Right atrium auricular region (tissue), 2 donors: Measurements from ENCODE around the gene MEDAG. TPM values are rescaled to one million over a fixed set of nuclear protein-coding genes. Genes with fewer than 3 reads are reported as not detected.
"Not testable (repeated sequence)": the region's sequence is repeated elsewhere in the genome, so short reads cannot be mapped to it uniquely, and the experiment has no call there.

Experiments
- DNase-seq: peaks from one replicate; pipeline ENCODE4 v3.0.0-alpha.2; 2019; ENCODE audit warnings: low spot score
- H3K27ac ChIP-seq, 2 donors: fragments of 200-600 bp; sonication (generic); 1 replicate in 1 of 2; 2 replicates in 1 of 2; pipeline ENCODE4 v1.5.1; 2016 to 2019
- H3K27me3 ChIP-seq, 2 donors: fragments of 200-600 bp; sonication (generic); one replicate each; pipeline versions ENCODE4 v1.5.1 to v1.6.0; 2017 to 2019
- H3K36me3 ChIP-seq: fragments of 200-600 bp; sonication (generic); one replicate; pipeline ENCODE4 v1.5.1; 2016
- H3K4me1 ChIP-seq, 2 donors: fragments of 200-600 bp; sonication (generic); one replicate each; pipeline versions ENCODE4 v1.5.1 to v1.6.0; 2017 to 2019
- H3K4me3 ChIP-seq, 2 donors: fragments of 200-600 bp; sonication (generic); 1 replicate in 1 of 2; 2 replicates in 1 of 2; pipeline ENCODE4 v1.5.1; 2017 to 2019; ENCODE audit warnings: mild to moderate bottlenecking in 1 of 2, moderate library complexity in 1 of 2
- H3K9me3 ChIP-seq, 2 donors: fragments of 200-600 bp; sonication (generic); one replicate each; pipeline ENCODE4 v1.5.1; 2019
- total RNA-seq, 2 donors: library from RNA; depleted of rRNA; stranded (reverse); fragments of >200 nt; gene quantifications; one replicate each; pipeline ENCODE4 v1.1.0, GENCODE V29; 2016
- TF ChIP-seq, protein P1 (sequence below), 2 donors: fragments of 200-600 bp; sonication (generic); IDR thresholded peaks; one replicate each; pipeline ENCODE4 v1.5.1; 2019; ENCODE audit warnings: antibody characterized with exemption in 2 of 2

MEDAG gene
- total RNA-seq, 2 donors from 2014 or later: 37.4 to 42.4 TPM

DNA sequence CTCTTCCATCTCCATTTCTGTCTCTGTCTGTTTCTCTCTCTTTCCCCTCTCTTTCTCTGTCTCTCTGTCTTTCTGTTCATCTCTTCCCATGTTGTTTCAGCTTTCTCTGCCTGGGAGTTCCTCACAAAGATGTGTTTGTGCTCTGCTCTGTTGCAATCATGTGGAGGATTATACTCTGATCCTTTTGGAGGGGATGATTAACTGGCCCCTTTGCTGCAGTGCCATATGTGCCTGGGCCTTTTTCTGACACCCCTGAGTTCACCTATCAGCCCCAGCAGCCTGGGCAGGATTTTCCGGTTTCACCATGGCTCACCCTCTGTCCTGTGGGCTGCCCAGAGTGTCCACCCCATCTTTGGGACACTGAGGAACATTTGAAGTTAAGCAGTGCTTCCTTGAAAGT is 17.3 kb downstream of the MEDAG start:
- H3K36me3 ChIP-seq: peaks cover 9% of the 10 kb centered on the region
- H3K4me3 ChIP-seq: no peak overlapping the region
- TF ChIP-seq, protein P1, sequence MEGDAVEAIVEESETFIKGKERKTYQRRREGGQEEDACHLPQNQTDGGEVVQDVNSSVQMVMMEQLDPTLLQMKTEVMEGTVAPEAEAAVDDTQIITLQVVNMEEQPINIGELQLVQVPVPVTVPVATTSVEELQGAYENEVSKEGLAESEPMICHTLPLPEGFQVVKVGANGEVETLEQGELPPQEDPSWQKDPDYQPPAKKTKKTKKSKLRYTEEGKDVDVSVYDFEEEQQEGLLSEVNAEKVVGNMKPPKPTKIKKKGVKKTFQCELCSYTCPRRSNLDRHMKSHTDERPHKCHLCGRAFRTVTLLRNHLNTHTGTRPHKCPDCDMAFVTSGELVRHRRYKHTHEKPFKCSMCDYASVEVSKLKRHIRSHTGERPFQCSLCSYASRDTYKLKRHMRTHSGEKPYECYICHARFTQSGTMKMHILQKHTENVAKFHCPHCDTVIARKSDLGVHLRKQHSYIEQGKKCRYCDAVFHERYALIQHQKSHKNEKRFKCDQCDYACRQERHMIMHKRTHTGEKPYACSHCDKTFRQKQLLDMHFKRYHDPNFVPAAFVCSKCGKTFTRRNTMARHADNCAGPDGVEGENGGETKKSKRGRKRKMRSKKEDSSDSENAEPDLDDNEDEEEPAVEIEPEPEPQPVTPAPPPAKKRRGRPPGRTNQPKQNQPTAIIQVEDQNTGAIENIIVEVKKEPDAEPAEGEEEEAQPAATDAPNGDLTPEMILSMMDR (IDR thresholded peaks at IDR 0.05): no peak
- H3K9me3 ChIP-seq: no peaks in the 10 kb centered on the region
- H3K4me1 ChIP-seq: no peaks in the 10 kb centered on the region
- no peaks in the 10 kb centered on the region for H3K27me3 ChIP-seq
- no peak overlapping the region for H3K27ac ChIP-seq
- no peak for DNase-seq

DNA sequence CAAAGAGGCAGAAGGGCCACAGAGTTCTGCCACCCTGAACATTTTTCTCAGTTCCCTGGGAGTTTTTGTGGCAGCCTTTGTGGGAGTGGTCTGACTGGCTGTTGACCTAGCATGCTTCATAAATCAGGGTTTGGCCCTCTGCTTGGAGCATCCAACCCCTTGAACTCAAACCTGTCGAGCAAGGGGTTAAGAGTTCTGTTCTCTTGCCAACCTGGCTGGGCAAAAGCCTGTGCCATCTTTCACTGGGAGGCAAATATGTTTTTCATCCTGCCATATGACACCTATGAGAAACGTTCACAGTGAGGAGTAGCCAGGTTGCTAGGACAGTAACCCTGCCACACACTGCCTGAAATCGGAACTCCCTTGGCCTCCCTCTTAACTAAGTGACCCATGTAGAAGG is 18.6 kb downstream of the MEDAG start:
- Histone ChIP-seq H3K36me3 (peaks cover 9% of the 10 kb centered on the region), H3K27me3 (no peaks in the 10 kb centered on the region), H3K4me3 (no peak overlapping the region), H3K4me1 (no peaks in the 10 kb centered on the region), H3K9me3 (no peaks in the 10 kb centered on the region), H3K27ac (no peak overlapping the region)
- TF ChIP-seq, protein P1 (IDR thresholded peaks at IDR 0.05): no peak
- DNase-seq: no peak

GRCh38 chr13:30925429-30925828 is 19.4 kb downstream of the MEDAG start:
- Histone ChIP-seq H3K9me3 (no peaks in the 10 kb centered on the region), H3K27me3 (no peaks in the 10 kb centered on the region), H3K4me1 (no peaks in the 10 kb centered on the region), H3K4me3 (no peak overlapping the region), H3K36me3 (peaks cover 9% of the 10 kb centered on the region), H3K27ac (no peak overlapping the region)
- TF ChIP-seq, protein P1 (IDR thresholded peaks at IDR 0.05): no peak
- no peak for DNase-seq

DNA sequence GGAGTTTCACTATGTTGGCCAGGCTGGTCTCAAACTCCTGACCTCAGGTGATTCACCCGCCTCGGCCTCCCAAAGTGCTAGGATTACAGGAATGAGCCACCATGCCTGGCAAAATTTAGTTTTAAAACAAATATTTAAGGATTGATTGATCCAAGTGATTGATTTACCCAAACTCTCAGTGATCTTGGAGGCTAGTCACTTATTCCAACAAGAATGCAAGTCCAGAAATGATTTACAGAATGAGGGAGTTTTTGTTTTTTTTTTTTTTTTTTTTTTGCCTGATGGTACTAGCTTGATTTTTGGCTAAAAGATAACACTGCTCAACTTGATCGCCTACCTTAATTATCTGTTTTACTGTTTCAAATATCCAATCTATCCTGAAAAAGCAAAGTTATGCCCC is 20.7 kb downstream of the MEDAG start:
- no peaks in the 10 kb centered on the region for H3K27me3 ChIP-seq
- TF ChIP-seq, protein P1 (IDR thresholded peaks at IDR 0.05): no peak
- no peaks in the 10 kb centered on the region for H3K9me3 ChIP-seq
- DNase-seq: no peak
- H3K4me3 ChIP-seq: no peak overlapping the region
- no peak overlapping the region for H3K27ac ChIP-seq
- peaks cover 9% of the 10 kb centered on the region for H3K36me3 ChIP-seq
- H3K4me1 ChIP-seq: no peaks in the 10 kb centered on the region

GRCh38 chr13:30927188-30927587 is 21.1 kb downstream of the MEDAG start:
- not testable (repeated sequence) for H3K9me3 ChIP-seq, H3K27me3 ChIP-seq, H3K27ac ChIP-seq, H3K4me1 ChIP-seq, H3K4me3 ChIP-seq, H3K36me3 ChIP-seq, DNase-seq

DNA sequence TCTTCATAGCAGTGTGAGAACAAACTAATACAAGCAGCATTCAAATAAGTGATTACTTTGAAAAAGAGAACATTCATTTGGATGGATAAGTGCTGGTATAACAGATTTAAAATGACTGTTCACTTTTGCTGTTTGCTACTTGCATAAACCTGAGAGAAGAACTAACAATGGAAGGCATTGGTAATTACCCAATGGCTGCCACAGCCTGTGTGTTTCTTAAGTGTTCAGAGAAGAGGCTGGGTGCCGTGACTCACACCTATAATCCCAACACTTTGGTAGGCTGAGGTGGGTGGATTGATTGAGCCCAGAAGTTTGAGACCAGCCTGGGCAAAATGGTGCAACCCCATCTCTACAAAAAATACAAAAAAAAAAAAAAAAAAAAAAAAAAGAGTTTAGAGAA is 21.5 kb downstream of the MEDAG start:
- DNase-seq: no peak
- no peaks in the 10 kb centered on the region for H3K27me3 ChIP-seq
- no peak overlapping the region for H3K27ac ChIP-seq
- peaks cover 5% of the 10 kb centered on the region for H3K36me3 ChIP-seq
- H3K9me3 ChIP-seq: no peaks in the 10 kb centered on the region
- TF ChIP-seq, protein P1 (IDR thresholded peaks at IDR 0.05): no peak
- no peak overlapping the region for H3K4me3 ChIP-seq
- peaks cover 0 to 4% of the 10 kb centered on the region in 2 donors for H3K4me1 ChIP-seq
